CD14-positive monocyte (primary cell): ENCODE measurements around the gene ST6GALNAC2. TPM values are rescaled to one million over a fixed set of nuclear protein-coding genes. Genes with fewer than 3 reads are reported as not detected.

ENCODE experiments used
- DNase-seq, 3 donors: peaks; one replicate each; pipeline ENCODE4 v3.0.0-alpha.2; 2011 to 2022
- H2AFZ ChIP-seq: 2 replicates; pipeline ENCODE4 v1.6.0; 2012; ENCODE audit warnings: mild to moderate bottlenecking, low read depth, low read length, inconsistent platforms; ENCODE audit not compliant: insufficient read depth, poor library complexity, severe bottlenecking
- H3K27ac ChIP-seq, 2 donors: 1 replicate in 1 of 2; 2 replicates in 1 of 2; pipeline ENCODE4 v1.5.1; 2012 to 2013; ENCODE audit warnings: low read length in 2 of 2, control low read depth in 1 of 2, inconsistent platforms in 1 of 2, low read depth in 1 of 2, mild to moderate bottlenecking in 1 of 2
- H3K27me3 ChIP-seq, 2 donors: one replicate each; pipeline versions ENCODE4 v1.6.0 to v1.6.1; 2011 to 2013; ENCODE audit warnings: low read length in 2 of 2; ENCODE audit not compliant: control insufficient read depth in 2 of 2, insufficient read depth in 2 of 2
- H3K36me3 ChIP-seq, 2 donors: replicated peaks in 1 of 2; 1 replicate in 1 of 2; 2 replicates in 1 of 2; pipeline versions ENCODE4 v1.5.1 to v1.6.1; 2012 to 2013; ENCODE audit warnings: low read length in 2 of 2, control low read depth in 1 of 2, inconsistent platforms in 1 of 2, mild to moderate bottlenecking in 1 of 2; ENCODE audit not compliant: insufficient read depth in 2 of 2, control insufficient read depth in 1 of 2
- H3K4me1 ChIP-seq, 2 donors: 1 replicate in 1 of 2; 2 replicates in 1 of 2; pipeline versions ENCODE4 v1.5.1 to v1.6.1; 2012 to 2013; ENCODE audit warnings: low read length in 2 of 2, control low read depth in 1 of 2, inconsistent platforms in 1 of 2, mild to moderate bottlenecking in 1 of 2, moderate library complexity in 1 of 2; ENCODE audit not compliant: insufficient read depth in 2 of 2, control insufficient read depth in 1 of 2
- H3K4me2 ChIP-seq: replicated peaks from 2 replicates; pipeline ENCODE3; 2012; ENCODE audit warnings: low read length, moderate library complexity, mild to moderate bottlenecking; ENCODE audit not compliant: poor library complexity, severe bottlenecking; ENCODE audit errors: extremely low read depth
- H3K4me3 ChIP-seq, 3 experiments: fragments of 200-600 bp in 1 of 3; sonication (generic) in 1 of 3; replicated peaks in 1 of 3; 1 replicate in 2 of 3; 2 replicates in 1 of 3; pipeline ENCODE4 v1.5.1; 2011 to 2013; ENCODE audit warnings: low read length in 3 of 3, mild to moderate bottlenecking in 3 of 3, control low read depth in 2 of 3, low read depth in 2 of 3, inconsistent platforms in 1 of 3, moderate library complexity in 1 of 3
- H3K79me2 ChIP-seq: 2 replicates; pipeline ENCODE4 v1.6.0; 2012; ENCODE audit warnings: mild to moderate bottlenecking, control low read depth, inconsistent platforms, low read length, moderate library complexity; ENCODE audit not compliant: insufficient read depth
- H3K9ac ChIP-seq: 2 replicates; pipeline ENCODE4 v1.6.0; 2017; ENCODE audit warnings: low read length, mild to moderate bottlenecking; ENCODE audit not compliant: insufficient read depth, poor library complexity, severe bottlenecking
- H3K9me3 ChIP-seq, 2 donors: replicated peaks in 1 of 2; 1 replicate in 1 of 2; 2 replicates in 1 of 2; pipeline versions ENCODE4 v1.5.1 to v1.6.1; 2012 to 2013; ENCODE audit warnings: low read length in 2 of 2, control low read depth in 1 of 2; ENCODE audit not compliant: control insufficient read depth in 1 of 2, insufficient read depth in 1 of 2
- H4K20me1 ChIP-seq: 2 replicates; pipeline ENCODE4 v1.6.0; 2012; ENCODE audit warnings: mild to moderate bottlenecking, low read length, control low read depth, moderate library complexity; ENCODE audit not compliant: insufficient read depth
- H3K27ac Mint-ChIP-seq, 7 donors: one replicate each; pipeline ENCODE4 v1.8.0; 2020; ENCODE audit warnings: mild to moderate bottlenecking in 7 of 7, mixed read lengths in 7 of 7, moderate library complexity in 6 of 7, inconsistent platforms in 2 of 7
- H3K27me3 Mint-ChIP-seq, 3 donors: one replicate each; pipeline ENCODE4 v1.8.0; 2021 to 2022; ENCODE audit warnings: low read depth in 3 of 3, mild to moderate bottlenecking in 3 of 3, mixed read lengths in 3 of 3, moderate library complexity in 3 of 3, inconsistent platforms in 1 of 3
- H3K36me3 Mint-ChIP-seq, 2 donors: one replicate each; pipeline ENCODE4 v1.8.0; 2020; ENCODE audit warnings: mixed read lengths in 2 of 2, inconsistent platforms in 1 of 2, mild to moderate bottlenecking in 1 of 2
- H3K4me1 Mint-ChIP-seq: one replicate; pipeline ENCODE4 v1.8.0; 2020; ENCODE audit warnings: mild to moderate bottlenecking, mixed read lengths
- H3K4me3 Mint-ChIP-seq, 2 donors: one replicate each; pipeline ENCODE4 v1.8.0; 2020; ENCODE audit warnings: mild to moderate bottlenecking in 2 of 2, mixed read lengths in 2 of 2, moderate library complexity in 1 of 2
- H3K9me3 Mint-ChIP-seq, 7 donors: one replicate each; pipeline ENCODE4 v1.8.0; 2020 to 2022; ENCODE audit warnings: mixed read lengths in 7 of 7, mild to moderate bottlenecking in 6 of 7, moderate library complexity in 6 of 7, inconsistent platforms in 2 of 7
- WGBS: methylation state at CpG from one replicate; pipeline ENCODE4 v1.1.5; 2013; ENCODE audit warnings: missing lambda C conversion rate; ENCODE audit not compliant: insufficient coverage; 5-methylcytosine and 5-hydroxymethylcytosine counted together
- intact Hi-C, 2 donors: fragments of 100-400 bp; cut with micrococcal nuclease; formaldehyde crosslinking; loops; one replicate each; pipeline versions ENCODE4 v1.15.0 to v1.15.1; 2023
- polyA plus RNA-seq, 3 donors: library from polyadenylated mRNA; depleted of rRNA in 1 of 3; unstranded in 2 of 3; stranded (reverse) in 1 of 3; fragments of 300-500 nt in 2 of 3; fragments of >200 nt in 1 of 3; fragmentation: Illumina TruSeq in 2 of 3; gene quantifications; 1 replicate in 2 of 3; 2 replicates in 1 of 3; pipeline ENCODE4 v1.2.3, GENCODE V29; 2012 to 2021
- TF ChIP-seq, protein P1 (sequence below): fragments of 200-600 bp; IDR thresholded peaks from one replicate; pipeline ENCODE4 v1.8.0; 2022; ENCODE audit warnings: antibody characterized with exemption, mild to moderate bottlenecking

ST6GALNAC2 gene
- polyA plus RNA-seq, 3 donors: 8.3 to 11.8 (median 11.8) TPM

DNA sequence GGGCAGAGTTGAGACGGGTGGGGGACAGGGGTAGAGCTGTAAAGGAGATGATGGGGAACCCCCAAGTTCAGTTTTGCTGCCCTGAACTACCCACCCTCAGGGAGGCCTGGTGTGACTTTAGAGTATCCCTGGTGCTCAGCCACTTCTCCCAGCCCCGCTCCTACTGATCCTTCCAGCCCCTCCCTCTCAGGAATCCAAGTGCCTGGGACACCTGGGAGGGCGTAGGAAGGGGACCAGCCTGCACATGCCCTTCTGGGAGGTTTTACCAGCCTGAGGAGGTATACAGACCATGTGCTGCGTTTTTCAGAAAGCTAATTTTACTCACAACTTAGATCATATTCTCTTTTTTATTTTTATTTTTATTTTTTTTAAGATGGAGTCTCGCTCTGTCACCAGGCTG lies 4.1 kb downstream of the ST6GALNAC2 start:
- Histone ChIP-seq H4K20me1 (peaks cover 4% of the 10 kb centered on the region), H3K79me2 (no peaks in the 10 kb centered on the region), H3K9ac (no peak overlapping the region), H3K36me3 (no peaks in the 10 kb centered on the region), H3K4me3 (no peak overlapping the region), H3K27me3 (peaks cover 0 to 12% of the 10 kb centered on the region in 2 donors), H3K4me1 (peaks cover 33 to 36% of the 10 kb centered on the region in 2 donors), H2AFZ (no peak overlapping the region), H3K9me3 (no peaks in the 10 kb centered on the region), H3K4me2 (no peak overlapping the region), H3K27ac (no peak overlapping the region)
- DNase-seq: no peak
- no peak overlapping the region for H3K27ac Mint-ChIP-seq
- peaks cover 21 to 37% (median 21%) of the 10 kb centered on the region in 3 donors for H3K27me3 Mint-ChIP-seq
- TF ChIP-seq, protein P1, sequence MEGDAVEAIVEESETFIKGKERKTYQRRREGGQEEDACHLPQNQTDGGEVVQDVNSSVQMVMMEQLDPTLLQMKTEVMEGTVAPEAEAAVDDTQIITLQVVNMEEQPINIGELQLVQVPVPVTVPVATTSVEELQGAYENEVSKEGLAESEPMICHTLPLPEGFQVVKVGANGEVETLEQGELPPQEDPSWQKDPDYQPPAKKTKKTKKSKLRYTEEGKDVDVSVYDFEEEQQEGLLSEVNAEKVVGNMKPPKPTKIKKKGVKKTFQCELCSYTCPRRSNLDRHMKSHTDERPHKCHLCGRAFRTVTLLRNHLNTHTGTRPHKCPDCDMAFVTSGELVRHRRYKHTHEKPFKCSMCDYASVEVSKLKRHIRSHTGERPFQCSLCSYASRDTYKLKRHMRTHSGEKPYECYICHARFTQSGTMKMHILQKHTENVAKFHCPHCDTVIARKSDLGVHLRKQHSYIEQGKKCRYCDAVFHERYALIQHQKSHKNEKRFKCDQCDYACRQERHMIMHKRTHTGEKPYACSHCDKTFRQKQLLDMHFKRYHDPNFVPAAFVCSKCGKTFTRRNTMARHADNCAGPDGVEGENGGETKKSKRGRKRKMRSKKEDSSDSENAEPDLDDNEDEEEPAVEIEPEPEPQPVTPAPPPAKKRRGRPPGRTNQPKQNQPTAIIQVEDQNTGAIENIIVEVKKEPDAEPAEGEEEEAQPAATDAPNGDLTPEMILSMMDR: no peak
- WGBS: 100% methylated on average over 2 of the region's 5 CpGs
- intact Hi-C loops: loop anchor here in 1 of 2 donors (10.0 kb wide), 1 partner anchor 117 kb away; the partner anchor contains the start of gene AANAT
- H3K36me3 Mint-ChIP-seq: peaks cover 5 to 9% of the 10 kb centered on the region in 2 donors
- no peak overlapping the region for H3K4me3 Mint-ChIP-seq
- H3K4me1 Mint-ChIP-seq: peaks cover 46% of the 10 kb centered on the region
- peaks cover 0 to 3% (median 0%) of the 10 kb centered on the region in 7 donors for H3K9me3 Mint-ChIP-seq

DNA sequence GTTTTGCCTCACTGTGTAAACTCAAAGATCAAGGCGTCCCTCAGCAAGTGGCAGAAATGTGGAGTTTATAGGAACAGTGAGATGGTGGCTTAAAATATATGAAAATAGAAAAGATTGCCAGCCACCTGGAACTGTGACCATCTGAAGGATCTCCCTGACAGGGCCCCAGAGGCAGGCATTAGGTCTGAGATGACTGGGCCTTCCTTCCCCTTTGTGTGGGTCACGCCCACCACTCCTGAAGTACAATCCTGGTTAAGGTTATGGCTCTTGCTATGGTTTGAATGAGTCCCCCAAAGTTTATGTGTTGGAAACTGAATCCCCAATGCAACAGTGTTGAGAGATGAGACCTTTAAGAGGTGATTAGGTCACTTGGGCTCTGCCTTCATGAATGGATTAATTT lies 6.4 kb downstream of the ST6GALNAC2 start:
- Mint-ChIP-seq H3K27me3 (peaks cover 10 to 17% (median 12%) of the 10 kb centered on the region in 3 donors), H3K4me1 (peaks cover 44% of the 10 kb centered on the region), H3K36me3 (peaks cover 4 to 15% of the 10 kb centered on the region in 2 donors), H3K9me3 (peaks cover 0 to 2% (median 0%) of the 10 kb centered on the region in 7 donors), H3K27ac (peak overlapping the region in 1 of 7 donors; percentile 1), H3K4me3 (no peak overlapping the region)
- H3K27ac ChIP-seq: no peak overlapping the region
- peaks cover 0 to 5% of the 10 kb centered on the region in 2 donors for H3K27me3 ChIP-seq
- 86% methylated on average over 1 of the region's 2 CpGs for WGBS
- peaks cover 24 to 25% of the 10 kb centered on the region in 2 donors for H3K4me1 ChIP-seq
- peak; percentile 37 to 51 (median 50) for DNase-seq
- no peak overlapping the region for H3K4me3 ChIP-seq
- intact Hi-C loops: no loop called here
- no peaks in the 10 kb centered on the region for H3K36me3 ChIP-seq
- H3K9me3 ChIP-seq: no peaks in the 10 kb centered on the region
- no peak overlapping the region for H3K4me2 ChIP-seq
- H4K20me1 ChIP-seq: peaks cover 4% of the 10 kb centered on the region
- no peaks in the 10 kb centered on the region for H3K79me2 ChIP-seq
- no peak overlapping the region for H3K9ac ChIP-seq
- TF ChIP-seq, protein P1: no peak
- no peak overlapping the region for H2AFZ ChIP-seq
